H1 (cell line): Measurements from ENCODE around the gene GTF2E1.

Experiments used
- CBX5 ChIP-seq: fragments of 300-800, 300-1000 bp; sonication (generic); IDR thresholded peaks from 2 replicates; pipeline ENCODE4 v1.7.1; 2016; ENCODE audit warnings: antibody characterized with exemption, low read length, low read depth
- CHD2 ChIP-seq: IDR thresholded peaks from 2 replicates; pipeline ENCODE4 v1.6.1; 2012; ENCODE audit warnings: low read length, improper control_type of control experiment
- EZH2 ChIP-seq: fragments of 200-600 bp; sonication (generic); IDR thresholded peaks from 2 replicates; pipeline ENCODE4 v1.7.1; 2012; ENCODE audit warnings: low read depth, mild to moderate bottlenecking, moderate library complexity, low read length, inconsistent platforms; ENCODE audit not compliant: severe bottlenecking
- FOSL1 ChIP-seq: IDR thresholded peaks from 2 replicates; pipeline ENCODE4 v1.6.1; 2011; ENCODE audit warnings: mild to moderate bottlenecking, low read depth, low read length, moderate library complexity; ENCODE audit not compliant: insufficient read depth
- HDAC6 ChIP-seq: IDR thresholded peaks from one replicate; pipeline ENCODE4 v1.7.1; 2012; ENCODE audit warnings: low read depth, mild to moderate bottlenecking, inconsistent platforms, low read length, moderate library complexity
- POLR2A ChIP-seq, 2 experiments: IDR thresholded peaks; 1 replicate in 1 of 2; 2 replicates in 1 of 2; pipeline ENCODE4 v1.6.1; 2011; ENCODE audit warnings: low read depth in 2 of 2, low read length in 2 of 2, mild to moderate bottlenecking in 2 of 2; ENCODE audit errors: control extremely low read depth in 1 of 2
- RNF2 ChIP-seq: fragments of 200-900, 300-1000 bp; sonication (generic); IDR thresholded peaks from 2 replicates; pipeline ENCODE4 v1.7.1; 2016; ENCODE audit warnings: borderline replicate concordance, low read depth, mild to moderate bottlenecking, antibody characterized with exemption, low read length; ENCODE audit not compliant: poor library complexity, severe bottlenecking; ENCODE audit errors: missing control alignments
- SAP30 ChIP-seq: fragments of 300-600 bp; sonication (generic); IDR thresholded peaks from 2 replicates; pipeline ENCODE4 v1.7.1; 2012; ENCODE audit warnings: low read length, moderate library complexity, mild to moderate bottlenecking, inconsistent platforms; ENCODE audit not compliant: insufficient read depth, insufficient replicate concordance
- SP1 ChIP-seq: IDR thresholded peaks from 2 replicates; pipeline ENCODE4 v1.6.1; 2011; ENCODE audit warnings: low read depth, low read length
- SRF ChIP-seq: IDR thresholded peaks from 2 replicates; pipeline ENCODE4 v1.6.1; 2011; ENCODE audit warnings: mild to moderate bottlenecking, low read depth, low read length, moderate library complexity
- TBP ChIP-seq: IDR thresholded peaks from 2 replicates; pipeline ENCODE4 v1.6.1; 2011; ENCODE audit warnings: low read depth, low read length, improper control_type of control experiment
- TF ChIP-seq, protein P1 (sequence below), 3 experiments: IDR thresholded peaks; 1 replicate in 2 of 3; 2 replicates in 1 of 3; pipeline versions ENCODE4 v1.5.1 to v1.6.1; 2011; ENCODE audit warnings: low read length in 3 of 3, mild to moderate bottlenecking in 3 of 3, inconsistent platforms in 2 of 3, low read depth in 1 of 3, moderate library complexity in 1 of 3; ENCODE audit not compliant: insufficient read depth in 1 of 3; ENCODE audit errors: control extremely low read depth in 1 of 3

DNA sequence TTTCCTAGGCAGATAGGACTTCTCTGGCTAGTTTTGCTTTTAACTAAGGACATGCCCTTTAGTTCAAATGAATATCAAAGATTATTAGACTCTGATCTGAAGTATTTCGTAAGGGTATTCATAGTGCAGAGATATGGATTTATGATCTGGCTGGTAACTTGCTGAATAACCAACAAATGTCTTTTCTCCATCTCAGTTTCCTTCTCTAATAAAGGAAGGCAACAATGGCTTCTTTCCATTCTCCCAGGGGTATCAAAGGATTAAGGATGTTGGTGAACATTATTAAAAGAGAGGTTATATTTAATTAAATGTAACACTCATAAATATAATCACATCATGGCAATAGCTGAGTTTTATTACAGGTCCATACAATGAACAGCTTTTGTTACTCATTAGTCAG, 86.3 kb downstream of the GTF2E1 start:
- TF ChIP-seq FOSL1: no peak
- TF ChIP-seq, protein P1, sequence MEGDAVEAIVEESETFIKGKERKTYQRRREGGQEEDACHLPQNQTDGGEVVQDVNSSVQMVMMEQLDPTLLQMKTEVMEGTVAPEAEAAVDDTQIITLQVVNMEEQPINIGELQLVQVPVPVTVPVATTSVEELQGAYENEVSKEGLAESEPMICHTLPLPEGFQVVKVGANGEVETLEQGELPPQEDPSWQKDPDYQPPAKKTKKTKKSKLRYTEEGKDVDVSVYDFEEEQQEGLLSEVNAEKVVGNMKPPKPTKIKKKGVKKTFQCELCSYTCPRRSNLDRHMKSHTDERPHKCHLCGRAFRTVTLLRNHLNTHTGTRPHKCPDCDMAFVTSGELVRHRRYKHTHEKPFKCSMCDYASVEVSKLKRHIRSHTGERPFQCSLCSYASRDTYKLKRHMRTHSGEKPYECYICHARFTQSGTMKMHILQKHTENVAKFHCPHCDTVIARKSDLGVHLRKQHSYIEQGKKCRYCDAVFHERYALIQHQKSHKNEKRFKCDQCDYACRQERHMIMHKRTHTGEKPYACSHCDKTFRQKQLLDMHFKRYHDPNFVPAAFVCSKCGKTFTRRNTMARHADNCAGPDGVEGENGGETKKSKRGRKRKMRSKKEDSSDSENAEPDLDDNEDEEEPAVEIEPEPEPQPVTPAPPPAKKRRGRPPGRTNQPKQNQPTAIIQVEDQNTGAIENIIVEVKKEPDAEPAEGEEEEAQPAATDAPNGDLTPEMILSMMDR (IDR thresholded peaks at IDR 0.05; ENCODE audit: control extremely low read depth in 1 of 3, insufficient read depth in 1 of 3, low read depth in 1 of 3, low read length in 3 of 3): no peak
- TF ChIP-seq HDAC6: no peak
- no peak for TF ChIP-seq SAP30
- TF ChIP-seq POLR2A (IDR thresholded peaks at IDR 0.05; ENCODE audit: control extremely low read depth in 1 of 2, low read depth in 2 of 2, low read length in 2 of 2): no peak
- TF ChIP-seq EZH2: no peak
- TF ChIP-seq CBX5: no peak
- TF ChIP-seq RNF2: no peak
- TF ChIP-seq SP1: no peak
- no peak for TF ChIP-seq SRF
- TF ChIP-seq TBP: no peak
- no peak for TF ChIP-seq CHD2
